22Rv1 (cell line): Measurements from ENCODE around the gene TP53I11.

ENCODE experiments used
- CTCF ChIP-seq: fragments of 450-650 bp; IDR thresholded peaks from 2 replicates; pipeline ENCODE4 v1.5.1; 2017; ENCODE audit warnings: mild to moderate bottlenecking
- ZFX ChIP-seq: fragments of 450-650 bp; IDR thresholded peaks from 2 replicates; pipeline ENCODE4 v1.6.1; 2017; ENCODE audit warnings: antibody characterized with exemption, borderline replicate concordance

GRCh38 chr11:44906649-44907048, 44.0 kb downstream of the TP53I11 start:
- TF ChIP-seq CTCF (no peak), ZFX (no peak)
